ENCODE results near the gene ERFE. TPM values are rescaled to one million over a fixed set of nuclear protein-coding genes. Genes with fewer than 3 reads are reported as not detected.
A peak's percentile ranks its signal among the peaks of the same experiment; 100 is the strongest.

Gene ERFE
- total RNA-seq, 2 experiments from 2014 or later = 0.99 to 1.0 TPM

DNA sequence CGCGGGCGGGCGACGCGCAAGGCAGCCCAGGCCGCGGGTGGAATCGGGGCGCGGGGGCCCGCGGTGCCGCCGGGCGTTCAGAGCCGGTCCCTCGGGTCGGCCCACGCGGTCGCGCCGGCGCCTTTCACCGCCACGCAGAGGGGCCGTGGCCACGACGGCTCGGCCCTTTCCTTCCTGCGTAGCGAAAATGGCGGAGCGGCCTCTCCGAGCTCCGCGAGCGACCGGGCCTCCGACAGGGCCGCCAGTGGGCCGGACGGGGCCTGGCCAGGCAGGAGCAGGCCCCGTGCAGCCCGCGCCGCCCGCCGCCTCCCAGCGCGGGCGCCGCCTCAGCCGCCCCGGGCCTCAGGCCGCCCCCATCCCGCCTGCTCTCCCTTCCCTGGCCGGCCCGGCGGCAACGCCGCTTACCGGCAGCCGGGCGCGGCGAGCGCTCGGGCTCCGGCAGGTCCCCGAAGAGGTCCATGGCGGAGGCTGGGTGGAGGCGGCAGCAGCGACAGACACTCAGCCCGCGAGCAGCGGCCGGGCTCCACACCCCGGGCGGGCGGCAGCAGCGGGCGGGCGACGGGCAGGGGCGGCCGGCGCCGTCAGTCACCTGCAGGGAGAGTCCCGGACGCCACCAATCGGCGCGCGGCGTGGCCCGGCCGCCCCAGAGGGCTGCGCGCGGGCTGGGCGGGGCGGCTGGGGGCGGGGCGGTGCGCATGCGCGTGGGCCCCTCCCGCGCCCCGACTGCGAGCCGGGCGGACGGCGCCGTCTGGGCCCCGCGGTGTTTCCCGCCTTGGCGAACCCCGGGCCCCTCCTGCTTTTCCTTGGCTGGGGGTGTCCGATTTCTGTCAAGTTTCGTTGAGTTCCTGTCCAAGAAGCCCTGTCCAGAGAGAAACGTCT is 44.6 kb downstream of the ERFE start, which contains the start of gene ILKAP:
TSS of gene ILKAP (minus strand) at position 602 of the 879 bp plus-strand sequence. CDS start at position 460, 142 bp downstream.
- intact Hi-C loops (cut with micrococcal nuclease) = no loop called here
- TF ChIP-seq, protein P1, sequence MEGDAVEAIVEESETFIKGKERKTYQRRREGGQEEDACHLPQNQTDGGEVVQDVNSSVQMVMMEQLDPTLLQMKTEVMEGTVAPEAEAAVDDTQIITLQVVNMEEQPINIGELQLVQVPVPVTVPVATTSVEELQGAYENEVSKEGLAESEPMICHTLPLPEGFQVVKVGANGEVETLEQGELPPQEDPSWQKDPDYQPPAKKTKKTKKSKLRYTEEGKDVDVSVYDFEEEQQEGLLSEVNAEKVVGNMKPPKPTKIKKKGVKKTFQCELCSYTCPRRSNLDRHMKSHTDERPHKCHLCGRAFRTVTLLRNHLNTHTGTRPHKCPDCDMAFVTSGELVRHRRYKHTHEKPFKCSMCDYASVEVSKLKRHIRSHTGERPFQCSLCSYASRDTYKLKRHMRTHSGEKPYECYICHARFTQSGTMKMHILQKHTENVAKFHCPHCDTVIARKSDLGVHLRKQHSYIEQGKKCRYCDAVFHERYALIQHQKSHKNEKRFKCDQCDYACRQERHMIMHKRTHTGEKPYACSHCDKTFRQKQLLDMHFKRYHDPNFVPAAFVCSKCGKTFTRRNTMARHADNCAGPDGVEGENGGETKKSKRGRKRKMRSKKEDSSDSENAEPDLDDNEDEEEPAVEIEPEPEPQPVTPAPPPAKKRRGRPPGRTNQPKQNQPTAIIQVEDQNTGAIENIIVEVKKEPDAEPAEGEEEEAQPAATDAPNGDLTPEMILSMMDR (IDR thresholded peaks at IDR 0.05) = no peak
- POLR2A ChIA-PET = interaction anchor here (0.6 to 2.8 kb wide), 7 partner anchors 8 to 1767 kb away, joined by 3 to 8 read pairs (median 4); partner anchors contain the start of gene PER2

DNA sequence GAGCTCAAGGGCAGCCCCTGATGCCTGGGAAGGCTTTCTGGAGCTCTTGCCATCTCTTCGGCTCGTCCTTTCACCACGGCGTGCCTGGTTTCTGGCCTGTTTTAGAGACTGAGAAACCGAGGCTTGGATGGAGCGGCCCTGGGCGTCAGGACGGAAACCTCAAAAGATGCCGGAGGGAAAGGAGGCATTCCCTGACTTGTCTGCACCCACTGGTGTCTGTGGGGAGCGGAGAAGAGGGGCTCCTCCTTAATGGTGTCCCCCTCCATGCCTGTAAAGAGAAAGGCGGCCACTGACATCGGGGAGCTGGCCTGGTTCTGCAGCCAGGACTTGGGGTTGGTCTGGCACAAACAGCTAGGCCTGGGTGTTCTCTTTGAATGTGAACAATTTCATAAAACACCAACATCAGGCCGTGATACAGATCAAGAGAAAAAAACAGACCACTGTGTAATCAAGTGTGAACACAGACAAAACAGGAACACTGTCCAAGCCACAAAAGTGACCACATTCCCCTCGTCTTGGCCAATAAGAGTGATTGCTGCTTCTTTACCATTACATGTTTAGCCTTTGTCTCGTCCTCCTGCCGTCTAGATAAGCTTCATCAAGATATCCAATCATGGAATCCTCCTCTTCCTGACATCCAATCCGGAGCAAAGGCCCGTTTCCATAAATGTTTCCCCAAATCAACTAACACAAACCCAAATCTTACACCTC is 45.4 kb downstream of the ERFE start:
- TF ChIP-seq, protein P1 (IDR thresholded peaks at IDR 0.05) = no peak
- DNase-seq (no peak), ATAC-seq (peak; percentile 9)
- ChIA-PET CTCF (interaction anchor here (2.1 kb wide), 1 partner anchor 59 kb away, joined by 8 read pairs; no protein-coding TSS in a partner anchor), POLR2A (interaction anchor here (0.6 to 2.1 kb wide), 4 partner anchors 9 to 1766 kb away, joined by 3 to 8 read pairs (median 4); partner anchors contain the start of gene PER2)
- Mint-ChIP-seq H3K27ac (peak overlapping the region; percentile 80), H3K36me3 (ENCODE audit: low read depth) (peaks cover 16% of the 10 kb centered on the region), H3K27me3 (no peaks in the 10 kb centered on the region), H3K4me1 (ENCODE audit: low read depth) (peaks cover 29% of the 10 kb centered on the region), H3K9me3 (no peaks in the 10 kb centered on the region), H3K4me3 (peak overlapping the region; percentile 73)
- intact Hi-C loops (cut with micrococcal nuclease) = no loop called here

More for the DNA sequence above, 44.6 kb downstream of the ERFE start, which contains the start of gene ILKAP:
- Mint-ChIP-seq H3K27ac (peak within 1 kb of the TSS; percentile 86), H3K4me3 (peak within 1 kb of the TSS; percentile 84), H3K9me3 (no peaks in the 10 kb centered on the region), H3K36me3 (ENCODE audit: low read depth) (peaks cover 17% of the 10 kb centered on the region), H3K27me3 (no peaks in the 10 kb centered on the region), H3K4me1 (ENCODE audit: low read depth) (peaks cover 34% of the 10 kb centered on the region)
- peak; percentile 88 for DNase-seq
- ATAC-seq = peak; percentile 98
- CTCF ChIA-PET = interaction anchor here (1.6 to 2.1 kb wide), 2 partner anchors 10 to 60 kb away, joined by 4 to 8 read pairs; no protein-coding TSS in a partner anchor

DNA sequence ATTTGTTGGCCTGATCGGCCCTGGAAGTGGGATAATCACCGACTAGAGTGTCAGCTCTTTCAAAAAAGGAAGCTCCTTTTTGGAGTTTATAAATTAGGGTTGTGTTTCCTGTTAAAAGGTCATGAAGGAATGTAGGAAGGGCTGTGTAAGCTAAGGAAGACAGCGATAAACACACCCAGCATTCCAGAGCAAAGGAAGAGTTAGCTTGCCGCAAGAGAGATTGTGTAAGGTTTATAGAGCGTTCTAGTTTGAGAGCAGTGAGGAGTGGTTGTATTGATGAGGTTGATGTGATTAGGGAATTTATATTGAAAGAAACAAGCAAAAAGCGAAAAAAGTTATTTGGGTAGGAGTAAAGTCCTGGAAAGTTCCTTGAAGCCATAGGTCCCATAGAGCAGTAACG is 48.2 kb downstream of the ERFE start:
- TF ChIP-seq, protein P1 (IDR thresholded peaks at IDR 0.05) = no peak
- intact Hi-C loops (cut with micrococcal nuclease) = no loop called here
- ChIA-PET CTCF (no interaction called here), POLR2A (interaction anchor here (1.3 kb wide), 1 partner anchor 82 kb away, joined by 3 read pairs; the partner anchor contains the start of gene PER2)
- Mint-ChIP-seq H3K27ac (no peak overlapping the region), H3K9me3 (no peaks in the 10 kb centered on the region), H3K36me3 (ENCODE audit: low read depth) (peaks cover 3% of the 10 kb centered on the region), H3K27me3 (peaks cover 1% of the 10 kb centered on the region), H3K4me3 (no peak overlapping the region), H3K4me1 (ENCODE audit: low read depth) (peaks cover 6% of the 10 kb centered on the region)
- ATAC-seq = no peak
- no peak for DNase-seq

DNA sequence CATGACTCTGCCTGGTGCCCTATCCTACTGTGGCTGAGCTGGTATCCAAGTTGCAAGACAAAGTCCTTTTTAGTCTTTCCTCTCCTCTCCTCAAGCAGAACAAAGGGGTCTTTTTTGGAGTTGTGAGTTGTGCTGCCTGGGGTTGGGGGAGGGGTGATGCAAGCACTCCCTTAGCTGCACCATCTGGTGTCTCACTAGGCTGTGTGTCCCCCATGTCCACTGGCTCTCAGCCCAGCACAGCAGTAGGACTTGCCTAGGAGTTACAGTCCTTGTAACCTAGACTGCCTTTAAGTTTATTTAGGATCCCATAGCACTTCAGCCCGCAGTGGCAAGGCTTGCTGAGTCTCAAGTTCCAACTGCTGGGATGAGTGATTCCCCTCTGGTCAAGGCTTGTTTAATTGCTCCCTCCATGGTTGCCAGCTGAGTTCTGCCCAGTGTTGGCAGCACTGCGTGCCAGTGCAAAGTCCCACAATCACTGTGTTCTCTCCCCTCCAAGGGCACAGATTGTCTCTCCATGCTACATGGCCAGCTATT is 57.9 kb downstream of the ERFE start:
- ChIA-PET CTCF (no interaction called here), POLR2A (interaction anchor here (2.0 kb wide), 1 partner anchor 13 kb away, joined by 8 read pairs; the partner anchor contains the start of gene ILKAP)
- intact Hi-C loops (cut with micrococcal nuclease) = no loop called here
- DNase-seq (no peak), ATAC-seq (no peak)
- no peaks in the 10 kb centered on the region for H3K36me3 Mint-ChIP-seq (ENCODE audit: low read depth)
- H3K4me1 Mint-ChIP-seq (ENCODE audit: low read depth) = no peaks in the 10 kb centered on the region
- H3K27me3 Mint-ChIP-seq = peaks cover 18% of the 10 kb centered on the region
- H3K4me3 Mint-ChIP-seq = no peak overlapping the region
- TF ChIP-seq, protein P1 (IDR thresholded peaks at IDR 0.05) = no peak
- no peak overlapping the region for H3K27ac Mint-ChIP-seq
- H3K9me3 Mint-ChIP-seq = no peaks in the 10 kb centered on the region

Other genes starting within 250 kb of the ERFE start
- 10 to 100 TPM; 96.5 to 99.5 TPM for gene UBE2F, start 192.0 kb upstream of the ERFE start, total RNA-seq
- gene SCLY, start 98.0 kb upstream of the ERFE start, total RNA-seq = 10 to 100 TPM; 77.9 to 93.2 TPM
- under 1 TPM; 0.11 to 0.27 TPM for gene ESPNL, start 58.6 kb upstream of the ERFE start, total RNA-seq
- not detected for gene KLHL30, start 20.3 kb upstream of the ERFE start, total RNA-seq
- 10 to 100 TPM; 42.1 to 43.3 TPM for gene ILKAP, start 44.7 kb downstream of the ERFE start, total RNA-seq
- gene HES6, start 81.1 kb downstream of the ERFE start, total RNA-seq = 1 to 10 TPM; 5.2 to 5.6 TPM
- gene PER2, start 129.6 kb downstream of the ERFE start, total RNA-seq = 10 to 100 TPM; 17.4 to 17.6 TPM
- gene TRAF3IP1, start 161.5 kb downstream of the ERFE start, total RNA-seq = 1 to 10 TPM; 7.1 to 7.9 TPM